NCI-H524 treated with DMSO at 0.1 percent for 48 hours (cell line): ENCODE measurements around the gene TGFBI.

Experiments used
- DNase-seq: peaks from one replicate; lab custom pipeline; 2025; lab: John Stamatoyannopoulos, UW

TGFBI gene

DNA sequence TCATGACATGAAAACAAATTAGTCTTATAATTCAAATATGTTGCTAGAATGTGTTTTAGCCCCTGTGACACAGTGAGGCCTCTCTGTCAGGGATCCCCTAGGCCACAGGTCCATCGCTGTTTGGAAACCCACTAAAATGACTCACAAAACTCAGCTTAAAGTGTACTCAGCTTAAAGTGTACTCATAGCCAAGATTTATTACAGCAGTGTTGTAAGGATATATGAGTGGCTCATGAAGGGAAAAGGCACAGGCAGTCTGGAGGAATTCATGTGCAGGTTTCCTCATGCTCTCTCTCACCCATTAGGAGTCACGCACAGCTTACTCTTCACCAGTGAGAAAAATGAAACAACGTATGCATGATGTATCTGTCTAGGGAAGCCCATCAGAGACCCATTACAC lies 24.4 kb upstream of the TGFBI start:
- no peak for DNase-seq

DNA sequence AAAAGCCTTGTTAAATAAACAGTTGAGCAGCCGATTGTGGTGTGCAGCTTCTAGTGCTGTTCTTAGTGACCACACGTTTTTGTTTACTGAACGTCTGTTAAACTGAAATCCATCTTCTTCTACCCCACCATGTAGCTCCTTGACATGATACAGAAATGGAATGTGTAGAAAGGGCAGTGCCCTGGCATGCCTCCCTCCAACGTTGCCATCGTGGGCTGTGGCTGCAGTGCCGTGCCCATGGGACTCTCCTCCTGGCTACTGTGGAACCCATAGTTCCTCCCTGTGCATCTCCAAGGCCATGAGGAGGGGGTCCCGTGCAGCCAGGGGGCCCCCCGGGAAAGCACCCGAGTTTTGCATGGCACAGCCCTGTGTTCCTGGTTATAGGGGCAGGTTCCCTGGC lies 23.3 kb upstream of the TGFBI start:
- DNase-seq, result no peak

DNA sequence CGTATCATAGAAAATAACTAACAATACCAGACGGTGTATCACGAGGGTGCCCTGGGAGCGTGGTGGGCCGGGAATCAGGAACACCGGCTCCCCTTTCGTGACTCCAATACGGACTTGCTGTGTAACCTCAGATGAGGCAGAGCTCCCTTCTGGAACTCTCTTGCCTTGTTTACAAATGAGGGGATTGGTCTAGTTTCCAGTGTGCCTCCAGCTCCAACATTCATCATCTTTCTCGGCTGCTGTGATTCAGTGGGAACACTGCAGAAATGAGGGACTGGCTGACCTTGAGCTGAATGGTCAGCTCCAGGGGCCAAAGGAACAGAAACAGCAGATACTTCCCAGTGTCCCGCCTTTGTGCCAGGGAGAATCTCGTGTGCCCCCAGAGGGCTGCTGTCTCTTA lies 22.6 kb upstream of the TGFBI start:
- DNase-seq, result no peak

DNA sequence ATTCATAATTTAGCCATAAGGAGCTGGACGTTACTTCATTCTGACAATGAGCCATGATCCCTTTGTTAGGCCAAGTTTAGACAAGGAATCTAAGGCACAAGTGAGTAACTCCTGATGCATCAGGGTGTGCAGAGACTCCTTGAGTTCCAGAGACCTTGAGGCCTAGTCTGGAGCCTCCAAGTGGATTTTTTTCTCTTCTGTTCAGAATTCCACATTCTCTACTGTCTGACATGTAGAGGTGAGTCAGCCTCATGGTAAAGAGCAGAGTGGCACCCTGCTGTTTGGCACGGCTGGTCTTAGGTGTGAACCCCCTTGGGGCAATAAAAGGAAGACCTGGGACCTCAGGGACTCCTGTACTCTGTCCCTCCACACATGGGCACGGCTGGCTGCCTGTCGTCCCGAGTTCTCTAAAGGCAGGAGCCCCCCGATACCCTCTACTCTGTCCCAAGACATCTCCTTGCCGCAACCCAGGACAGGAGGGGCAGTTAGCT lies 22.0 kb upstream of the TGFBI start:
- no peak for DNase-seq

DNA sequence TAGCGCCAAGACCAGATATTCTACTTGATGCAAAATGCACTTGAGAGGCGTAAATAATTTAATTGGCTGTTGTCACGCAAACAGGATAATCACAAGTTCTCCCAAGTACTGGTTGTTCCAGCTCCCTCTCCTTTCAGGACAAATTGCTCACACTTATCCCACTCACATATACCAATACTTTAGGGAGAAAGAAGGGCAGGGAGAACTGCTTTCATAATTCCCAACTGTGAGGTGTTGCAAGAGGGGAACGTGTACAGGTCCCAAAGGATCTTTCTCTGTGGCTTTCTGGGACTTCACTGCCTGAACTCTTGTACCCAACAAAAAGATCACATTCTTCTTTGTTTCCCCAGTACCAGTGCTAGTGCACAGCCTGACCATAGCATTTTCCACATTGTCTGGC lies 21.5 kb upstream of the TGFBI start:
- DNase-seq, result no peak

DNA sequence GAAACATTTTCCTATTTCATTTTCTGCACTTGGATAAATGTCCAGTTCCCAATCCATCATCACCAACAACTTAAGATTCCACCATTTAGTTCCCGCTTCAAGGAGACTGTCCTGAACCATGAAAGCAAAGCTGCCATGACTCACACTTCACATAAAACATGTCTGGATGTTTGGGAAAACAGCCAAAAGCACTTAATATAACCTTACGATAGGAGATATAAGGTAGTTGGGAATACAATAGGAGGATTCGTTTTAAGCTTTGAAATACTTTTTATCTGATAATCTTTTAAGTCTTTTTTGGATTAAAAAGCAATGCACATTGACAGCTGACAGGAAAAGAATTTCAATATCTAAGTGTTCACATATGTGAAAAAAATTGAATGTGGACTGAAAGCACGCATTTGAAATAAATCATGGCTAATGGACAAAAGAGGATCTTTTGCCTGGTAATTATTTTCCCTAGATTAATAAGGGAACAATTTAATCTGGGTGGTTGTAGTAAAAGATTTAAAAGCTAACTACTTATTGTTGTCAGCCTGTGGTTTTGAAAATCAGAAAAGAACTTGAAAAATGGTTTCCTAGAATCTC lies 17.3 kb upstream of the TGFBI start:
- no peak for DNase-seq

DNA sequence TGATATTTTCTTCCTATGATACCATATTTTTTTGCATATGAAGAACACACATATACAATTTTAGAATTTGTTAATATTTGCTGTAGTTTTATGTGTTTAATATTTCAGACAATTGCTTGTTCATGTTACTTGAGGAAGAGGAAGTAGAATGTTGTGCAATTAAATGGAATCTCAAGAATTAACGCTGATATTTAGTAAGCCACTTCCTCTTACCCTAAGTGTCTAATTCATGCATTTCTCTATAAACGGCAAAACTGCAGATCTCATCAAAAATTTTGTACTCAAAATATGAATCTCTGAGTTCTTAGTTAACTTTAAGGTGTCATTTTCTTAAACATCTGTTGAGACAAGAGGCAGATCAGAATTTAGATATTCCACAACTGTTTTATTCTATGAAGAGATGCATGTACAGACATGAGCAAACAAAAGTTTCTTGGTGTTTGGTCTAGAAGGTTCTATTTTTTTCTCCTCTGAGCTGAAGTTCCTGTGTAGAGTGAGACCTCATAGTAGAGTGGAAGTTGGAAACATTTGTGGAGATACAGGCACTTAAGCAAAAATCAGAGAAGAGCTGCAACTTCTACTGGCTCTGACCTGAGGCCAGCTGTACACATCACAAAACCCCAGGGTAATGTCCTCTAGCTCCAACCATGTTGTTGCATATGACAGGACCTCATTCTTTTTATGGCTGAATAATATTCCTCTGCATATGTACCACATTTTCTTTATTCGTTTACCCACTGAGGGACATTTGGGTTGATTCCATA lies 16.6 kb upstream of the TGFBI start:
- DNase-seq, result no peak

DNA sequence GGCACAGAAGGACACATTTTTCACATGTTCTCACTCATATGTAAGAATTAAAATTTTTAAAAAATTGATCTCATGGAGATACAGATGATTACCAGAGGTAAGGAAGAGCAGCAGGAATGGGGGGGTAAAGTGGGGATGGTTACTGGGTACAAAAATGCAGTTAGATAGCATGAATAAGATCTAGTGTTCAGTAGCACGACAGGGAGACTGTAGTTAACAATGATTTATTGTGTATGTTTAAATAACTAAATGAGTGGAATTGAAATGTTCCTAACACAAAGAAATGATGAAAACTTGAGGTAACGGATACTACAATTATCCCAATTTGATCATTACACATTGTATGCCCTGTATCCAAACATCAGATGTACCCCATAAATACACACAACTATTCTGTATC lies 15.2 kb upstream of the TGFBI start:
- DNase-seq, result no peak

DNA sequence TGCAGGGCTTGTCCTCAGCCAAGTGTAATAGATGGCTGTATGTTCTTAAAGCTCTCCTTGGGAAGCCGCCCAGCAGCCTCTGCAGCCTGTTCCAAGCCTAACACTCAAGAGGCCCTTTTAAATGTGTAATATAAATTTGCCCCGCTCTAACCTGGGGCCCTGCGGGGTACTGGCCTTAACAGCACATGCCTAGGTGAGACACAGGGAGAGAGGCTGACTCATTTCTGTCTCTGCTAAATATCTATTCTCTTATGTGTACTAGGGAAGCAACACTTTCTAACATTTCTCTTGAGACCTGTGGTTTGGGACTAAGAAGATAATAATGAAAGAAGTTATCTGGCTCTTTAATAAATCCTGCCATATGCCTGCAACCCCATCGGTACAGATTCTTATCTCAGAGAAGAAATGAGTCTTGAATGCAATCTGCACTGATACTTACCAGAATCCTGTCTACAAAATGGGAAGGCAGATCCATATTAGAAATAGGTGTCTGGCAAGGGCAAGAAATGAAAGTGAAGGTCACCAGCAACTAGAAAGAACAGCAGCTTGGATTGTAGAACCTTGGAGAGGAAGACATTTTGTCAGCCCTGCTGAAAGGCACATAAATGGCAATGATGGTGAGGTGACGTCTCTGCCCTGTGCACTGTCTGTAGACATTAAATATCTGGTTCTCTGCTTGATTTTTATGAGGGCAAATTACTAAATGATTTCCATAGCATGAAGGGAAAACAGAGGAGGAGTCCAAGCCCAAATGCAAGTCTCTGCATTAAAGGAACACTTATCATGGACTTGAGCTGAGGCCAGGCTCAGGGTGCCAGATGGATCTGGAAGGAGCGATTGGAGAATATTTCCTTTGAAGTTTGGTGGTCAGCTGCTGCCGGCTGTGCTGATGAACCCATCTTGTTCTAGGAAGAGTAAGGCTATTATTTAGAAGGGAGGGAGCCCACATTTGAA lies 14.5 kb upstream of the TGFBI start:
- no peak for DNase-seq

DNA sequence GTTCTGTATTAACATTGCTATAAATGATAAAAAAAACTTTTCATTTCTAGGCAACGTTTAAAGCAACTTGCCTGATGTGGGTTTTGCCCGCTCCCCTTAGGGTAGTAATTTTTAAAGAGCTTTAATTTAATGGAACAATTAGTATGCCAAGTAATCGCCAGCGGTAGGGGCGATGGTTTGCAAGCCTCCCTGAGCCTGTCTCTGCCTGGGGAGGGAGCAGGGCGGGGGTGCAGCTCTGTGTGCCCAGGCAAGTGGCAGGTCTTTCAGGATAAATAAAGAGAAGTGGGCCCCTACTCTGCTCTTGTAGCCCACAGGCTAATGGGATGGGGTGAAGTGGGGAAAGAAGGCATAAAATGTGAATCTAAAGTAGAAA lies 13.8 kb upstream of the TGFBI start:
- DNase-seq, result no peak

DNA sequence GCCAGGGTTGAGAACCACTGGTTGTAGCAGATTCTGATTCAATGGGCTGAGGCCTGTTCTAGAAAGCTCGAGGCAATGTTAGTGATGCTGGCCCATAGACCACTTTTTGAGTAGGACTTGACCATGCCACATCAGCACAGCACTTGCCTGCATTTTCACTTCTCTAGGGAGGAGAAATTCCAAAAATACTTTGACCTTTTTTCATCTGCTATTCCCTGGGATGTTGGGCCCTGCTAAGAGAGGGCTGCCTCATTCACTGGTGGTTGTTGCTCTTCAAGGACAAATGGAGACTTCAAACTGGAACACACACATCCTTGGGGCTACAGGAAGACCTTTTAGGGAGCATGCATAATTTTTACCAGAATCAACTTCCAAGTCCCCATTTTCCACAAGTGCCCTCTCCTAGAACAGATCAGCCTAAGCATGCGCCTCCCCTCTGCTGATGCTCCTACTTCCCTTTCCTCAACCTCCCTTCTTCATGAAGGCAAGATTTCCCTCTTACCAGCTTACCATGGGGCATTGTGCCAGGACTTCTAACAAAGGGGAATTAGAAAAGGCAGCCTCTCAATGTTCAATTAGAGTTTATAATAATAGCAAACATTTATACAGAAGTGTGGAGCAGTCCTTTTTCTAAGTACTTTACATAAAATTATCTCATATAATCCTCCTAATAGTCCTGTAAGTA lies 12.7 kb upstream of the TGFBI start:
- no peak for DNase-seq

DNA sequence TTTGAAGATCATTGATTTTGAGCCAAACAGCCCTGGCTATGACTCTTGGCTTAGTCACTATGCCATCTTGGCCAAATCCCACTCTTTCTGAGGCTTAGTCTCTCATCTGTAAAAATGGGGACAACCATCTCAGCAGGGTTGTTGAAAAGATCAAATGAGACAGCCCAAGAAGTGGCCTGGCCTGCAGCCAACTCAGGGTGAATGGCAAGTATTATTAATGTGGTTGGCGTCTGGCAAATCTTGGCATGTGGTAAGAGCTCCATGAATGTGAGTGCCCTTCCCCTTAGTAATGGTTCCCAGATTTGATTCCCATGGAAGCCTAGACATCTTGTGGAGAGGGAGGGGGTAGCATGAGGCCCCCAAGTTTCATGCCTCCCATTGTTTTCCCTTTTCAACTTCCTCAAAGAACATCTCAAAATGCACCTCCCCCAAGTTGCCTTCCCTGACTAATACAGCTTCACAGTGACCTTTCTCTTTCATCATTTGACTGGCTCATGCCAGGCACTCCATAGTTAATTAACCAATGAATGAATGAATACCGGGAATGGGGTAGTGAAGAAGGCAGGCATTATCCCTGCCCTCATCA lies 11.8 kb upstream of the TGFBI start:
- no peak for DNase-seq

DNA sequence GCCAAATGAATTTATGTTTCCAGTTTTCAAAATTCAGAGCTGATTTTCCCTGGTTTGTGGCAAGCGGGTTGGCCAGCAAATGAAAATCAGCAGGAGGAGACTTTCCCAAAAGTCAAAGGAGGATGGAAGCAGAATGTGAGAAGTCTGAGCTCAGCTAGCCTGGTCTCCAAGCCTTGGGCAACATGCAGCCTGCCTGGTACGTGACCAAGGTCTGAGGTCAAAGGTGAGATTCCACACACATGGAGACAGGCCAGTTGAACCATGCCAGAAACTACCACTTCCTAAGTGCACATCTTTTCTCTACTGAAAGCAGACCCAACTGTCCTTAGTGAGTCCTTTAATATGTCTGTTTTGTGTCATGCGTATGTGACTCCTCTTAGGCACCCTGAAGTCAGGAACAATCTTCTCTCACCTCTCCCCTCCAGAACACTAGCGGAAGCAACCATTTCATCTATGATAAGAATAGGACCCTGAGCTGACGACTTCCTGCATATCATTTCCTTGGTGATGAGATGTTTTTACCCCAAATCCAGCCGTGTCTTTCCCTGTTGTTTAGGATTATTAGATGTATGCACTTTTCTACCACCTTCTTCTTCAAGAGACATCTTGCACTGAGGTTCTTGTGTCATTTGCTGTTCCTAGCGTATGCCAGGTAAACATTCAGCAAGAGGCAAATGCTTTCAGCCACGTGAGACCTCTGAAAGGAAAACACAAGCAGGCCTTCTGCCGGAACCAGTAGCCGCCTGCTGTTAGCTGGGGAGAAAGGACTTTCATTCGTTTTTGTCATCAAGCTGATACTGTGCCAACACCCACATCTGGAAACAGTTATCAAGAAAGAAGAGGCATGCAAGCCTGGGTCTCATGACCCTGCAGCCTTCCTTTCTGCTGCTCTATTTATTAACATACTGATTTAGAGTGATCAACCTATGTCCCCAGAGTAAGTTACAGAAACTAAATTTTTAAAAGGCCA lies 9.7 kb upstream of the TGFBI start:
- DNase-seq, result no peak

DNA sequence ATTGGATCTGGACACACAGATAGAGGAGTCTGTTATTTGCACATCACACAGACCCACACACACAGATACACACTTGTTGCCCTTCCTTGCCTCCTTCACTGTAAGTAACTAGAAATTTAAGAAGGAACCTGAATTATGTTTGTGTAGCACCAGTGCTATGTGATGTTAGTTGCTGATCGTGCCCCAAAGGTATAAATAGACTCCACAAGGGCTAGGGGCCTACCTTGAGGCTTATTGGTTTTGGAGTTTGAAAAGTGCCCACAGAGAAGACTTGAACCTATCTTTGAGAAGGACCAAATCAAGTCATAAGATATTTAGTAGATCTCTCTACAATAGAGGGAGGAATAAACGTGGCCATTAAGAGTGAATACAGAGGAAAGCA lies 8.8 kb upstream of the TGFBI start:
- DNase-seq, result no peak

DNA sequence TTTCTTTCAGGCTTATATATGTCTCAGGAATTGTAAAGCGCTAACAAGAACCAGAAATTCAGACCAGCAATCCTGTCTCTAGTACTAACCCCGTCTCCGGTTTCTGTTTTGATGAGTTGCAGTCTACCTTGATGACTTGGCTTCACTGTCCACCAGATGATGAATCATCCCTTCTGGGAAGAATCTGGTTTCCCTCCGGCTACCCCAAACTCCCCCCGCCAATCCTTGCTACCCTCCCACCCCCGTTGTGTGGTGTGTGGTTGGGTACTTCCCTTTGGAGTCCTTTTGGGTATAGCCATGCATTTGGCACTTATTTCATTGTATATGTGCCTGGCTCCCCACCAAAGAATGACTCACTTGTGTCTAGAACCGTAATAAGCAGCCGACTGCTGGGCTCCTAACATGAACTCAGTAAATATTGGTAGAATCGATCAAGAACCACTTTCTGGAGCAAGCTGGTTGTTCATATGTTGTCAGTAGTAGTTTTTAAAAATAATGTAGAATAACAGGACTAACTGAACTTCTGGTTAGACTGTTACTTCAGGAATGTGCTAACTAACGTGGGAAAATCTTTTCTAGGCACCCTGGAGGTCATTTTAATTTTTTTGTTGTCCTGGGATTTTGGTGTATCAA lies 8.3 kb upstream of the TGFBI start:
- no peak for DNase-seq

DNA sequence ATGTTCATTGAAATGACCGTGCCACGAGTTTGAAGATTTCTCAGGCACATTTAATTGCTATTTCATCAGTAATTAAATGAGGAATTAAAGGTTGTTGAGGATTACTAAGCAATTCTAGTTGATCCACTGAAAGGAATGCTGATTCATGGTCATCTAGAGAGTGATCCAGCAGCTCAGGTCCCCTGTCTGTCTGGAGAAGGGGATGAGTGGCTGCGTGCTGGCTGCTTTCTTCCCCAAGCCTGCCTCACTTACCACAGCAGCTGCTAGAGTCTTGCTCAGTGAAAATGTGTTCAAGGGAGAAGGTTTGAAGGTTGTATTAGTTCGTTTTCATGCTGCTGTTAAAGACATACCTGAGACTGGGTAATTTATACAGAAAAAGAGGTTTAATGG lies 7.8 kb upstream of the TGFBI start:
- DNase-seq, result no peak

DNA sequence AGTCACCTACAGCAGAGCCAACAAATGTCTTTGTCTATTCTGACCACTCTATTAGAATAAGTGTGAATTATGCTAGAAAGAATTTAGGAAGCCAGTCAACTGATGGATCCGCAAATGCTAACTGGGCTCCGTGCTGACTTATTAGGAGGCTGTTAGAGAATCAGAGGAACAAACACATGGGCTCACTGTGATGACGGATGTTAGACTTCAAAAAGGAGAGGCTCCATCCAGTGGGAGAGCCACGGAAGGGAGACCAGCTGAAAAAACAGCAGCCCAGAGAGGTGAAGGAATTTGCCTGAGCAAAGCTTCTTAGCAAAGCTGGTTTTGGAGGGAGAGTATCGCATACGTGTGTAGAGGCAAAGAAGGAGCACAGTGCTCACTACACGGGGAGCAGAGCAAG lies 5.8 kb upstream of the TGFBI start:
- DNase-seq, result no peak

DNA sequence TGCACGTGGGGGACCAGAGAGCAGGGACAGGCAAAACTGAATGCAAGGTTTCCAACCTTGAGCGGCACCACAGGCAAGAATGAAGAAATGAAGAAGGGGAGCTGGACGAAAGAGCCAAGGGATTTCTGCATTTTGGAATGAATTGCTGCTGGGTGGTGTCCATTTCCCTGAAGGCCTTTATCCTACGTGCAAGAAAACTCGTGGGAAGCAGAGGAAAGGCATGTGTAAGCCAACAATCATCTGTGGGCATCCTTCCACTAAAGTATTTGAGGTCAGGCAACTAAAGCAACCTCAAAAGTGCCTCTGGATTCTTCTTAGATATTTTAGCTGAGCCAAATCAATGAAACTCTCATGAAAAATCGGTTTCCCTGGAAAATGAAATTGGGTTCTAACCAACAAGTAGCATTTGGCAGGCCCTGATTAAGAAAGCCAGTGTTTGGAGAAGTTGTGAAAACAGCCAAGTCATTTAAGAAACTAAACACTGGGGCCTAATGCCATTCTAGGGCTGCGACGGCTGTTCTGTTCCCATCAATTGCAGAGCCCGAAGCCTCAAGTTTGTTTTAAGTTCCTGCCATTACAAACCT lies 4.7 kb upstream of the TGFBI start:
- DNase-seq, result no peak

DNA sequence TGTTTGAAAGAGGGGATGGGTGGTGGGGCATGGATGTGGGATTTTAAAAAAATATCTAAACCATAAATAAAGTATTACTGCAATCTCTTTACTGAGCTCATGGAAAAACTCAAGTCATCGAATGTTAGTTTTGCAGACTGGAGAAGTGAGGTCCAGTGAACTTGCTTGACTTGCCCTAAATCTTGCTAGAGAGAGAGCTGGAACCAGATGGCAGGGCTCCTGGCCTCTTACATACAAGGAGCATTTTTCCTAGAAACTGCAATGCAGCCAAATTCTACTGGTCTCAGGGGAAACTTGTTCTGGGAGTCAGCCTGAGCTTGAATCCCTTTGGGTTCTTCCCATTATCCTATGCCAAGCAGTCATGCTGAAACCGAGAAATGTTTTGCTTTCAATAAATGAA lies 2.9 kb upstream of the TGFBI start:
- DNase-seq, result no peak

DNA sequence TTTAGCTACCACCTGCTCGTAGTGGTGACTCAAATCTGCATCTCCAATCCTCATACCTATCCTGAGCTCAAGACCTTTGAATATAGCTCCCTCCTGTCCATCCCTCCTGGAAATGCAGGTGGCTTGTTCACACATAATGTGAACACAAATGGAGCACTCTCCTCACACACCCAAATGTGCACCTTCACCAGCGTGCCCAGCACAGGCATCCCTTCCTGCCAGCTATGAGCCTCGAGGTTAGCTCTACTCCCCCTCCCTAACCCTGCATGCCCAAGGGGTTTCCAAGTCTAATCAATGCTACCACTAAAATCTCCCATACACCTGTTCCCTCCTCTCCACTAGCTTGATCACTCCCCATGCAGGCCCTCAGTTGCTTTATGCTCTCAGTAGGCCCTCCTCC lies 2.2 kb upstream of the TGFBI start:
- no peak for DNase-seq
